HG03025 (cell line): Measurements from ENCODE around the gene ARFGEF3.

Experiments used
- ATAC-seq: cut with Tn5 transposase; IDR thresholded peaks from one replicate; pipeline ENCODE4 v1.9.1; 2021; ENCODE audit warnings: mild to moderate bottlenecking, moderate library complexity; ENCODE audit not compliant: unreplicated experiment, low FRiP score

The ARFGEF3 gene

DNA sequence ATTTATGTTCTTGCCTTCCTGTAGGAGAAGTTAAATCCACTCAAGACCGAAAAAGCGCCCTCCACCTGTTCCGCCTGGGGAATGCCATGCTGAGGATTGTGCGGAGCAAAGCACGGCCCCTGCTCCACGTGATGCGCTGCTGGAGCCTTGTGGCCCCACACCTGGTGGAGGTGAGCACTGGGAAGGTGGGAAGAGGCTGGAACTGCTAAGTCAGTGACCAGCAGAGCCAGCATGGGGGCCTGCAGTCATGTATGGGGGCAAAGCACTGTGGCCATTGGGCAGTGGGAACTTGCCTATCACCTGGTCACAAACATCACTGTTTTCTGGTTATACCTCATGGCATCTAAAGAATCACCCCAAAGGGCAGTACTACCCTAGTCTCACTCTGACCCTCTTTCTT is 135.0 kb downstream of the ARFGEF3 start:
- ATAC-seq, result no peak

DNA sequence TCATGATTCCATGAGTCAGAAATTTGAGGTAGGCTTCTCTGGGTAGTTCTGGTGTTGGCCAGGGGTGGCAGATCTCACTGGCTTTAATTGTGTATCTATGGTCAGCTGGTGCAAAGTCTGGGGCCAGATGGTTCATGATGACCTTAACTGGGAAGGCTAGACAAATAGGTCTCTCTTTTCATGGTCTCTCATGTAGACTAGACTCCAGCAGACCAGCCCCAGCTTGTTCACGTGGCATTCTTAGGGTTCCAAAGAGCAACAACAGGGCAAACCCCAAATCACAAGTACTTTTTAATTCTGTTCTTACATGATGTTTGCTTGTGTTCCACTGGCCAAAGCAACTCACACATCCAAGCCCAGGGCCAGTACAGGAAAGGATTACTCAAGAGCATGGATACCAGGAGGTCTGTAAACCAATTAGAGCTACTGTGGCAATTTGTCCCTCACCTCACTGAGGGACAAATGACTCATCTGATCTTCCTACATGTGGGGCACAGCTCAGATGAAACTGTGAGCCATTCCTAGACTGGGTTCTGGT is 136.1 kb downstream of the ARFGEF3 start:
- ATAC-seq, result no peak

DNA sequence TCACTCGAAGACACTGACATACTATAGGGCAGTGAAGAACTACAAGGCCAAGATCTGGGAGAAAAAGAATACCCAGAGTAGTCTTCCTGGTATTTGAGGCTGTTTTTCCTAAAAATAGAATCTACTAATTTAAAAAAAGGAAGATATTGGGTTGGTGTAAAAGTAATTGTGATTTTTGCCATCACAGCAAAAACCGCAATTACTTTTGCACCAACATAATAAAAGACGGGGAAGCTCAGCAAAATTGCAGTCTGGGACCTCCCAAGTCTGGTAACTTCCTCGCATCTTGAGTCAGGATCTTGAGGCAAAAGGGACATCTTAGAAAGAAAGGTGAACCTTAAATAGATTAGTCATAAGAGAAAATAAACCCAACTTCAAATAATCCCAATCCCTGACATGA is 138.7 kb downstream of the ARFGEF3 start:
- no peak for ATAC-seq

DNA sequence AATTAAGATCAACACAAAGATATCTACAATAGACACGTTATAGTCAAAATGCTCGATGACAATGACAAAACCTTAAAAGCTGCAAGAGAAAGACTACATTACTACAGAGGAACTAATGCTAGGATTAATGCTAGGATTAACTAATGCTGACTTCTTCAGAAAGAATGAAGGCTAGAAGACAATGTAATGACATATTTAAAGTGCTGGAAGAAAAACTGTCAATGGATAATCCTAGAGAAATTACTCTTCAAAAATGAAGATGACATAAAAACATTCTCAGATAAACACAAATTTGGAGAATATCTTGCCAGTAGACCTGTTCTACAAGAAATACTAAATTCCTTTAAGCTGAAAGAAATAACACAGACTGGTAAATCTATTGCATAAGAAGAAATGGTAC is 140.8 kb downstream of the ARFGEF3 start:
- no peak for ATAC-seq

DNA sequence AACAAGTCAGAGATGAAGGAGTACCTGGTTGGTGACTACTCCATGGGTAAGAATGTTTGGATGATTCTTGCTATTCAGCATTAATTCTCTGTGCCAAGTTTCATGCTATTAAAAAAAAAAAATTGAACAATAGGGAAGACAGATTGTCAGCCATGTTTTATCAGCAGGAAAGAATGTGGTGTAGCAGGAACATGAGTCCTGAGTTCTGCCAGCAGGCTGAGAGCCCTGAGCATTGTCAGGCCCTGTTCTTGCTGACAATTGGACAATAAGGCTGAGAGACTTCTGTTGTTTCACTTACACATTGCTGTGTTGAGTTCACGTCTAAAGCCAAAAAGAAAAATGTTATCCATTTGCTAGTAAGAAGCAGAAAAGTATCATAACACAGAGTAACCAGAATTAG is 145.6 kb downstream of the ARFGEF3 start:
- ATAC-seq, result no peak

DNA sequence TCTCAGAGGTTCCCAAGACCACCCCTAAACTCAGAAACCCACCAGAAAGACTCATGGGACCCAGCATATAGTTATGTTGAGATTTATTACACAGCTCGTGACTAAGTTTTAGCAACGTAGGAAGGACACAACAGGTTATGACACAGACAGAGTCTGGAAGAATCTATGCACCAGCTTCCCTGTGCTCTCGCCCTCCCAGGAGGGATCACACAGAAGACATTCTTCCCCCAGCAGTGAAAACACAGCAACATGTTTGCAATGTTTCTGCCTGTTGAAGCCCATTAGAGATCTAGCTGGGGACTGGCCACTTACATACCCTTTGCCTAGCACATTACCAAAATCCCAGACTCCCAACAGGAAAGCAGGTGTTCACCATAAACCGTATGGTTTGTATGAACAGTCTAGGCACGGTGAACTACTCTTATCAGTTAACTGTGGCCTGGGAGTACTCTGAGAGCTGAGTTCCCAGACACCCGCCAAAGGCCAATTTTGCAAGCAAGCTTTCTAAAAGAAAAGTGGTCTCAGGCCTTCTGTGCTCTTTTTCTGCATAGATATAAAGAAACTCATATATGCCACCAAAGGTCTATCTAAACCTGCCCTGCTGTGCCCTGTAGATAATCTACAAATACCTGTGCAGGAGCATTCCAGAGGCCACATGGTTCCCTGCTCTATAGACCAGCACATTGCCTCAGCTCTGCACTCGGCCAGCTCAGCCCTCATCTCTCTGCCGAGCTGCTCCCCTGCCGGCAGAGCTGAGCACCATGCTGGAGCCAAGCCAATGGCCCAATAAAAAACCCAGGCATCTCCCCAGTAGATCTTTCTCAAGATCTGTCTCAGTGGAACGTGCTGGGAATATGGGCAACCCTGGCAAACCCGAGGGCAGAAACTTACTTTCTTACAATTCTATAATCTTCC is 146.3 kb downstream of the ARFGEF3 start:
- ATAC-seq, result no peak

DNA sequence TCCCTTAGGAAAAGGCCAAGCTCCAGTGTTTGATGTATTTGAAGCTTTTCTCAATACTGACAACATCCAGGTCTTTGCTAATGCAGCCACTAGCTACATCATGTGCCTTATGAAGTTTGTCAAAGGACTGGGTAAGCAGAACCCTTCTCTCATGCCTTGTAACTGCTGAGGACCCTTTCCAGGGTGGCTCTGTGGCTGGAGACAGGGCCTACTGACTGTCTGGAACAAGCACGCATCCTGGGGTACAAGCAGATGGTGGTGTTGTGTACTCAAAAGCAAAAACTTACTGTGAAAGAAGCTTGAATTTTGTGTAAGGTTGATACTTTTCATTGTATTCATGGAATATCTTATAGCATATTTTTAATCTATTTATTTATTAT is 147.0 kb downstream of the ARFGEF3 start:
- no peak for ATAC-seq

DNA sequence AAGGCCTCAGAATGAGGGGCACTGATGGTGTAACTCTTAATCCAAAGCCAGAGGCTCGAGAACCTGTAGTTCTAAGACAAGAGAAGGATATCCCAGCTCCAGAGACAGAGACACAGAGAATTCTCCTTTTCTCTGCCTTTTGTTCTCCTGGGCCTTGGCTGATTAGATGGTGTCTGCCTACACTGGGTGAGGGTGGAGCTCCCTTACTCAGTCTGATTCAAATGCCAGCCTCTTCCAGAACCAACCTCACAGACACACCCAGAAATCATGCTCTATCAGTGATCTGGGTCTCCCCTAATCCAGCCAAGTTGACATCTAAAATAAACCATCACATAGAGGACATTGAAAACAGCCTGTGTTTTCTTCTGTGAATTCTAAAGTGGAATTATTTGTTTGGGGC is 148.0 kb downstream of the ARFGEF3 start:
- no peak for ATAC-seq

DNA sequence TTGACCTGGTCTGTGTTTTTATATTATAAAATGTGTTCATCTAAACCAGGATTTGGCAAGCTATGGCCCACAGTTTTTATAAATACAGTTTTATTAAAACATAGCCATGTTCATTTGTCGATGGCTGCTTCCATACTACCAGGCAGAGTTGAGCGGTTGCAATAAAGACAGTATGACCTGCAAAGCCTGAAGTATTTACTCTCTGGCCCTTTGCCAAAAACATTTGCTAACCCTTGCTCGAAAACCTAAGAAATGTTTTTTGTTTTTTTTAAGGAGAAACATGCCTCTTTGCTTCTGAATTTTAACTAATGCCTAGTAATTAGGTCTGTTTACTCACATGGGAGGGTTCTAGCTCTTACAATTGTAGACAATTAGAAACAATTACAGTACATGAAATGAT is 148.6 kb downstream of the ARFGEF3 start:
- ATAC-seq, result no peak

DNA sequence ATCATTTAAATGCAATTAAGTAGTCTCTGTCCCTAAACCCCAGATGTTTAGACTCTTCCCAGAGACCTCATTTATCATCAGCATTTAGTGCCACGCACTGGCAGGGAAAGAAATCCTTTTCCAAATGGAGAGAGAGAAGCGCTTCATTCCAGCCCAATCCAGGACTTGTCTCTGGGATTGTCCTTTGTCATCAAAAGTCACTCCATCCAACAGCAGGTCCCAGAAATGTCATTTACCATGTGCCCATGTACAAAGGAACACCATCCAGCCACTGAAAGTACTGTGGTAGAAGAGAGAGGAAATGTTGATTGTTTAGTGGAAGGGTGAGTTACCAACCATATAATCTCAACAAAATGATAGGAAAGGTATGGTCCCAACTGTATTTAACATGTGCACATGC is 149.1 kb downstream of the ARFGEF3 start:
- ATAC-seq, result no peak

DNA sequence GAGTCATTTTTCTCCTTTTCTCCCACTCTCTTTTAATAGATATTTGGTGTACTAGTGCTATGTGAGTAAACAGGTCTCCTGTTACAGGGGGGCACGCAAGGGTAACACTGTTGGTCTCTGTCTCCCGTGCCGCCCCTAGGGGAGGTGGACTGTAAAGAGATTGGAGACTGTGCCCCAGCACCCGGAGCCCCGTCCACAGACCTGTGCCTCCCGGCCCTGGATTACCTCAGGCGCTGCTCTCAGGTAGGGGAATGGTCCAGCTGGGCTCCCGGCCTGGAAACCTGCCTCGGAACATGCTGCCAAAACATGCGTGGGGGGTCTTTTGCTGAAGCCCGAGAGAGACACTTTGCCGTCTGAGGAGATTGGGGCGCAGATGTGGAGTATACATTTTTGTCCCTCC is 149.5 kb downstream of the ARFGEF3 start:
- no peak for ATAC-seq

DNA sequence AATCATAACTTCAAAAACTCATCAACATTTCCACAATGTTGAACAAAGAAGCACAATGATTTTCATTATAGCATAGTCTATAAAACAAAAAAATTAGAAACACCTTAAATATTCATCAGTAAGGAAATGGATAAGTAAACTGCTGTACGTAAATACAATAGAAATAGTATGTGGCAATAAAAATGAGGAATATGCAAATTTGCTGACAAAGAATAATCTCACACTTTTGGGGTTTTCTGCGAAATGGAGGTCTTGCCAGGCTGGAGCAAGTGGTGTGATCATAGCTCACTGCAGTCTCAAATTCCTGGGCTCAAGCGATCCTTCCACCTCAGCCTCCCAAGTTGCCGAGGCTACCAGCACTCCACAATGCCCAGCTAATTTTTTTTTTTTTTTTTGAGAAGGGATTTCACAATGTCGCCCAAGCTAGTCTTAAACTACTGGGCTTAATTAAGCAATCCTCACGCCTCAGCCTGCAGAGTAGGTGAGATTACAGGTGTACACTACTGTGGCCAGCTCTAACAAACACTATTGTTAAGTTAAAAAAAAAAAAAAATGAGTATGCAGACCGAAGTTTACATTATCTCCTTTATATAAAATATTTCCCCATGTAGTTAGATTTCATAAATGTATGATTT is 157.1 kb downstream of the ARFGEF3 start:
- ATAC-seq, result no peak

DNA sequence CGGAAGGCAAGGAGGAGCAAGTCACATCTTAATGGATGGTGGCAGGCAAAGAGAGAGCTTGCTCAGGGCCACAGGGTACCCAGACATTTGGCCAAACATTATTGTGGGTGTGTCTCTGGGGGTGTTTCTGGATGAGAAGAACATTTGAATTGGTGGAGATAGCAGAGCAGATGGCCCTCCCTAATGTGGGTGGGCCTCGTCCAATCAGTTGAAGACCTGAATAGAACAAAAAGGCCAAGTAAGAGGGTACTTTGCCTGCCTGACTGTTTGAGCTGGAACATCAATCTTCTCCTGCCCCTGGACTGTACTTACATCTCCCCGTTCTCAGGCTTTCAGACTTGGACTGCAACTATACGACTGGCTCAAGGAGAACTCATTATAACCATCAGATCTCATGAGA is 160.2 kb downstream of the ARFGEF3 start:
- ATAC-seq, result no peak

DNA sequence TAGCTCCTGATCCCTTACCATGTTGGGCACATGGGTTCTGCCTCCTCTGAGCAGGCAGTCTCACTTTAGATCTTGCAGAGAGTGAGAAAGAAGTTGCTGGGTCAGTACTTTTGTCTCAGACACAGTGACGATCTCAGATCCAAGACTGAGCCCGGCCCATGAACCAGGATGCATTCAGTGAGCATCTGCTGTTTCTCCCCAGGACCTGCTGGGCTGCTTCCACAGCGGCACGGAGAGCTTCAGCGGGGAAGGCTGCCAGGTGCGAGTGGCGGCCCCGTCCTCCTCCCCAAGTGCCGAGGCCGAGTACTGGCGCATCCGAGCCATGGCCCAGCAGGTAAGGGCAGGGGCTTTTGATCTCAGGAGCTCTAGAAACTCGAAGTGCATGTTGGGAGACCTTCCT is 162.1 kb downstream of the ARFGEF3 start:
- ATAC-seq, result no peak

DNA sequence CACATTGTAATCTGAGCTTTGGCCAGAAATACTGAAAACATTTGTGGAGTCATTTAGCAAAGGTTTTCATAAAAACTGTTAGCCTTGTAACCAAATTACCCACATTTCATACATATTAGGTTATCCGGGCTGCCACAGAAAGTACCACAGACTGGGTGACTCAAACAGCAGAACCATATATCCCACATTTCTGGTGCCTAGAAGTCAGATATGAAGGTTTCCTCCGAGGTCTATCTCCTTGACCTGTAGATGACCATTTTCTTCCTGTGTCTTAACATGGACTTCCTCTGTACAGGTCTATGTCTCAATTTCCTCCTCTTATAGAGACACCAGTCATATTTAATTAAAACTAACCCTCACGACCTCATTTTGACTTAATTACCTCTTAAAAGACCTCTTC is 166.5 kb downstream of the ARFGEF3 start:
- ATAC-seq, result no peak

DNA sequence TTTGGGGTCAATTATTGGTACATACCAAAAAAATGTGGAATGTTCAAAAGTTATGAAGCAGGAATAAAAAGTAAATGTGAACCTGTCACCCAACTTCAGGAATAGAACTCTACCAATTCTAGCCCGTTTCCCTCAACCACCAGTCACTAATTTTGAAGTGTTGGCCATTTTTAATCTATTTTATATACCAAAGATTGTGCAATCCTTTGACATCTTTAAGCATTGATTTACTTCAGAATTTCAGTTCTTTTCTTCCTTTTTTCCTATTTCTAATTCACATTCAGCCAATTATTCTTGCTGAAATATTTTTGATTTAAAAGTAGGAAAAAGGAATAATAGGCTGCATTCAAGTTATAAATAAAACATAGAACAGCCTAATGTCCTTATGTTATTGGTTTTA is 169.0 kb downstream of the ARFGEF3 start:
- ATAC-seq, result no peak

DNA sequence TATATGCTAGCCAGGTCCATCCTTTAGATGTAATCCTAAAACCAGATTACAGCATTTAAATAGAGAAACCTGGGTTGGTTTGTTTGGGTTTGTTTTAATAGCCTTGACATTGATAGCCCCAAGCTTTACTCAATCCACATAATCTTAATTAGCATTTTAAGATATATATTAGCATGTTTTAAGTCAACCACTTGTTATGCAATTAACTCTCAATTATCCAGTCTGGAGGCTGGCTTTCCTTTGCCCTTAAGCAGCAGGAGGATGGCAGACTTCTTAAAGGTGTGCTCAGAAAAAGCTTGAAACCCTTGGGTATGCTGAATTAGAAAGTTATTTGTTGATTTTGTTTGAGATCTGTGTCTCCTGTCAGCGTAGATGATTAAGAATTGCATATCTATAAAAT is 169.7 kb downstream of the ARFGEF3 start:
- ATAC-seq, result no peak

DNA sequence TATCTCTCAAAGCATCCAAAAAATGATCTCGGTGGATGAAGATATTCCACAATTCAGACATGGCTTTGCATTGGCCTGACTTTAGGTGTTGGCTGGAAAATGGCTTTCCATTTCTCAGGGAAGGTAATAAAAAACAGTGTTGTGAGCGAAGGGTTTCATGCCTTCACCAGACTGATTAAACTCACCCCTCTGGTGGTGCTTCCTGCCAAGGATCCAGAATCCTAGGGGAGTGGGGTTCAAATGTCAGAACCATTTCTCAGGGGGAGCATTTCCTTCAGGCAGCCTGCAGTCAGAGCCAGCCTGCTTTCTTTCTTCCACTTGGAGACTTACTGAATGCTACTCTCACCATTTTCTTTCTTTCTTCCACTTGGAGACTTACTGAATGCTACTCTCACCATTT is 170.2 kb downstream of the ARFGEF3 start:
- no peak for ATAC-seq

DNA sequence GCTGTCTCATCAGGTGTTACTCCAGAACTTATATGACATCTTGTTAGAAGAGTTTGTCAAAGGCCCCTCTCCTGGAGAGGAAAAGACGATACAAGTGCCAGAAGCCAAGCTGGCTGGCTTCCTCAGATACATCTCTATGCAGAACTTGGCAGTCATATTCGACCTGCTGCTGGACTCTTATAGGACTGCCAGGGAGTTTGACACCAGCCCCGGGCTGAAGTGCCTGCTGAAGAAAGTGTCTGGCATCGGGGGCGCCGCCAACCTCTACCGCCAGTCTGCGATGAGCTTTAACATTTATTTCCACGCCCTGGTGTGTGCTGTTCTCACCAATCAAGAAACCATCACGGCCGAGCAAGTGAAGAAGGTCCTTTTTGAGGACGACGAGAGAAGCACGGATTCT is 172.3 kb downstream of the ARFGEF3 start:
- ATAC-seq, result no peak

DNA sequence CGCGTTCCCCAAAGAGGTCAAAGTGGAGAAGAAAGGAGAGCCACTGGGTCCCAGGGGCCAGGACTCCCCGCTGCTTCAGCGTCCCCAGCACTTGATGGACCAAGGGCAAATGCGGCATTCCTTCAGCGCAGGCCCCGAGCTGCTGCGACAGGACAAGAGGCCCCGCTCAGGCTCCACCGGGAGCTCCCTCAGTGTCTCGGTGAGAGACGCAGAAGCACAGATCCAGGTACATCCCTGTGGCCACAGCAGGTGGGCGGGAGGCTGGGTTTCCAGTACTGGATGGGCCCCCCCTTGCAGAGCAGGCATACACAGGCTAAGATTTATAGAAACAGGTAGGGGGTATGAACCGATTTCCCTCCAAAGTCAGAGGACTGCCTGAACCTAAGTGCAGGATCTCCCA is 173.2 kb downstream of the ARFGEF3 start:
- no peak for ATAC-seq

DNA sequence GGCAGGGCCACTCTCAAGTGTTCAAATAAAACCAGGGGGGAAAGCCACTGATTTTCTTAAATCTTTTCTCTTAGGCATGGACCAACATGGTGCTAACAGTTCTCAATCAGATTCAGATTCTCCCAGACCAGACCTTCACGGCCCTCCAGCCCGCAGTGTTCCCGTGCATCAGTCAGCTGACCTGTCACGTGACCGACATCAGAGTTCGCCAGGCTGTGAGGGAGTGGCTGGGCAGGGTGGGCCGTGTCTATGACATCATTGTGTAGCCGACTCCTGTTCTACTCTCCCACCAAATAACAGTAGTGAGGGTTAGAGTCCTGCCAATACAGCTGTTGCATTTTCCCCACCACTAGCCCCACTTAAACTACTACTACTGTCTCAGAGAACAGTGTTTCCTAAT is 174.5 kb downstream of the ARFGEF3 start:
- no peak for ATAC-seq

DNA sequence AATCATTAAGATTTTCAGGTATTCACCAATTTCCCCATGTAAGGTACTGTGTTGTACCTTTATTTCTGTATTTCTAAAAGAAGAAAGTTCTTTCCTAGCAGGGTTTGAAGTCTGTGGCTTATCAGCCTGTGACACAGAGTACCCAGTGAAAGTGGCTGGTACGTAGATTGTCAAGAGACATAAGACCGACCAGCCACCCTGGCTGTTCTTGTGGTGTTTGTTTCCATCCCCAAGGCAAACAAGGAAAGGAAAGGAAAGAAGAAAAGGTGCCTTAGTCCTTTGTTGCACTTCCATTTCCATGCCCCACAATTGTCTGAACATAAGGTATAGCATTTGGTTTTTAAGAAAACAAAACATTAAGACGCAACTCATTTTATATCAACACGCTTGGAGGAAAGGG is 175.3 kb downstream of the ARFGEF3 start:
- ATAC-seq, result no peak
